ENCODE measurements around the gene SAXO1. TPM values are rescaled to one million over a fixed set of nuclear protein-coding genes. Genes with fewer than 3 reads are reported as not detected.

SAXO1 gene
- total RNA-seq, 1 experiment from 2014 or later, result not detected

GRCh38 chr9:18893046-18893445 lies 140.0 kb downstream of the SAXO1 start:
- Histone ChIP-seq H3K4me2 (no peak overlapping the region), H2AFZ (no peak overlapping the region), H3K9me3 (ENCODE audit: insufficient read depth, low read depth) (no peaks in the 10 kb centered on the region), H3K4me3 (no peak overlapping the region), H3K79me2 (ENCODE audit: low read depth) (no peaks in the 10 kb centered on the region), H3K36me3 (ENCODE audit: low read depth) (no peaks in the 10 kb centered on the region), H3K4me1 (replicated peaks; ENCODE audit: insufficient read depth) (no peaks in the 10 kb centered on the region), H3F3A (ENCODE audit: insufficient read depth, low read depth) (no peaks in the 10 kb centered on the region), H3K9me2 (ENCODE audit: insufficient read depth) (no peaks in the 10 kb centered on the region), H3K27ac (no peak overlapping the region), H3K27me3 (ENCODE audit: insufficient read depth, low read depth) (no peaks in the 10 kb centered on the region), H4K20me1 (ENCODE audit: insufficient read depth) (no peaks in the 10 kb centered on the region)
- TF ChIP-seq EZH2 (IDR thresholded peaks at IDR 0.05; ENCODE audit: low read depth) (no peak), CTCF (conservative IDR thresholded peaks at IDR 0.05) (no peak)
- POLR2A ChIA-PET (ENCODE audit: unreplicated experiment), result no interaction called here
- no peak for DNase-seq
- no TSS peak for BruUV-seq (replicated peaks)
- intact Hi-C loops (cut with micrococcal nuclease; ENCODE audit: unreplicated experiment), result no loop called here
- CTCF ChIA-PET, result no interaction called here

GRCh38 chr9:18891946-18892670 lies 140.9 kb downstream of the SAXO1 start:
- H2AFZ ChIP-seq, result no peak overlapping the region
- ChIA-PET CTCF (no interaction called here), POLR2A (ENCODE audit: unreplicated experiment) (no interaction called here)
- no peaks in the 10 kb centered on the region for H3K79me2 ChIP-seq (ENCODE audit: low read depth)
- no TSS peak for BruUV-seq (replicated peaks)
- no peaks in the 10 kb centered on the region for H3K27me3 ChIP-seq (ENCODE audit: insufficient read depth, low read depth)
- no peak for DNase-seq
- TF ChIP-seq CTCF (conservative IDR thresholded peaks at IDR 0.05), result no peak
- no peak for TF ChIP-seq EZH2 (IDR thresholded peaks at IDR 0.05; ENCODE audit: low read depth)
- H3K27ac ChIP-seq, result no peak overlapping the region
- H3K9me3 ChIP-seq (ENCODE audit: insufficient read depth, low read depth), result no peaks in the 10 kb centered on the region
- H3K4me3 ChIP-seq, result no peak overlapping the region
- H3K36me3 ChIP-seq (ENCODE audit: low read depth), result no peaks in the 10 kb centered on the region
- H3K9me2 ChIP-seq (ENCODE audit: insufficient read depth), result no peaks in the 10 kb centered on the region
- H3K4me1 ChIP-seq (replicated peaks; ENCODE audit: insufficient read depth), result no peaks in the 10 kb centered on the region
- H3K4me2 ChIP-seq, result no peak overlapping the region
- no peaks in the 10 kb centered on the region for H3F3A ChIP-seq (ENCODE audit: insufficient read depth, low read depth)
- intact Hi-C loops (cut with micrococcal nuclease; ENCODE audit: unreplicated experiment), result no loop called here
- H4K20me1 ChIP-seq (ENCODE audit: insufficient read depth), result no peaks in the 10 kb centered on the region

- H3K4me1 ChIP-seq (replicated peaks; ENCODE audit: insufficient read depth), result no peaks in the 10 kb centered on the region
- H3K9me2 ChIP-seq (ENCODE audit: insufficient read depth), result no peaks in the 10 kb centered on the region
- H3K27me3 ChIP-seq (ENCODE audit: insufficient read depth, low read depth), result no peaks in the 10 kb centered on the region
- no peaks in the 10 kb centered on the region for H3K36me3 ChIP-seq (ENCODE audit: low read depth)
- H3K27ac ChIP-seq, result no peak overlapping the region
- no peaks in the 10 kb centered on the region for H4K20me1 ChIP-seq (ENCODE audit: insufficient read depth)
- ChIA-PET CTCF (no interaction called here), POLR2A (ENCODE audit: unreplicated experiment) (no interaction called here)
- H3K79me2 ChIP-seq (ENCODE audit: low read depth), result no peaks in the 10 kb centered on the region
- H3K9me3 ChIP-seq (ENCODE audit: insufficient read depth, low read depth), result no peaks in the 10 kb centered on the region
- no peak for DNase-seq
- 0 out of 2 replicates have a peak overlapping the region, but pooled peaks have one; percentile 16 for H3K4me2 ChIP-seq
- no TSS peak for BruUV-seq (replicated peaks)
- H3F3A ChIP-seq (ENCODE audit: insufficient read depth, low read depth), result no peaks in the 10 kb centered on the region
- no peak for TF ChIP-seq EZH2 (IDR thresholded peaks at IDR 0.05; ENCODE audit: low read depth)
- no peak for TF ChIP-seq CTCF (conservative IDR thresholded peaks at IDR 0.05)
- no peak overlapping the region for H3K4me3 ChIP-seq
- no peak overlapping the region for H2AFZ ChIP-seq
- intact Hi-C loops (cut with micrococcal nuclease; ENCODE audit: unreplicated experiment), result no loop called here
Measured at GRCh38 chr9:18890372-18890771, 142.6 kb downstream of the SAXO1 start.
